ENCODE results near the gene TNPO3.
"Not testable (repeated sequence)": the region's sequence is repeated elsewhere in the genome, so short reads cannot be mapped to it uniquely, and the experiment has no call there.

TNPO3 gene

GRCh38 chr7:129055861-129056464 is 1.1 kb upstream of the TNPO3 start:
- in situ Hi-C loops (cut with MboI; ENCODE audit: low sequenced_read_pairs, unreplicated experiment), result no loop called here
- no peak for DNase-seq (ENCODE audit: low spot score)
- no peak for TF ChIP-seq CTCF (IDR thresholded peaks at IDR 0.05; ENCODE audit: borderline replicate concordance, control extremely low read depth, extremely low read depth, insufficient read depth, missing control alignments)

- TF ChIP-seq CTCF (IDR thresholded peaks at IDR 0.05; ENCODE audit: borderline replicate concordance, control extremely low read depth, extremely low read depth, insufficient read depth, missing control alignments), result no peak
- in situ Hi-C loops (cut with MboI; ENCODE audit: low sequenced_read_pairs, unreplicated experiment), result no loop called here
- no peak for DNase-seq (ENCODE audit: low spot score)
Measured at GRCh38 chr7:129055294-129055816, 444 bp upstream of the TNPO3 start.

GRCh38 chr7:129053938-129054437 is 923 bp downstream of the TNPO3 start:
- DNase-seq (ENCODE audit: low spot score), result no peak
- TF ChIP-seq CTCF (IDR thresholded peaks at IDR 0.05; ENCODE audit: borderline replicate concordance, control extremely low read depth, extremely low read depth, insufficient read depth, missing control alignments), result no peak
- in situ Hi-C loops (cut with MboI; ENCODE audit: low sequenced_read_pairs, unreplicated experiment), result no loop called here

GRCh38 chr7:129052441-129052840 is 2.5 kb downstream of the TNPO3 start:
- in situ Hi-C loops (cut with MboI; ENCODE audit: low sequenced_read_pairs, unreplicated experiment), result no loop called here
- no peak for DNase-seq (ENCODE audit: low spot score)
- no peak for TF ChIP-seq CTCF (IDR thresholded peaks at IDR 0.05; ENCODE audit: borderline replicate concordance, control extremely low read depth, extremely low read depth, insufficient read depth, missing control alignments)

- in situ Hi-C loops (cut with MboI; ENCODE audit: low sequenced_read_pairs, unreplicated experiment); DNase-seq (ENCODE audit: low spot score): not testable (repeated sequence)
Measured at GRCh38 chr7:129051459-129051858, 3.5 kb downstream of the TNPO3 start.

GRCh38 chr7:129047761-129048160 is 7.2 kb downstream of the TNPO3 start:
- in situ Hi-C loops (cut with MboI; ENCODE audit: low sequenced_read_pairs, unreplicated experiment), result no loop called here
- no peak for TF ChIP-seq CTCF (IDR thresholded peaks at IDR 0.05; ENCODE audit: borderline replicate concordance, control extremely low read depth, extremely low read depth, insufficient read depth, missing control alignments)
- no peak for DNase-seq (ENCODE audit: low spot score)

GRCh38 chr7:129045682-129046081 is 9.2 kb downstream of the TNPO3 start:
- TF ChIP-seq CTCF (IDR thresholded peaks at IDR 0.05; ENCODE audit: borderline replicate concordance, control extremely low read depth, extremely low read depth, insufficient read depth, missing control alignments), result no peak
- in situ Hi-C loops (cut with MboI; ENCODE audit: low sequenced_read_pairs, unreplicated experiment), result no loop called here
- DNase-seq (ENCODE audit: low spot score), result no peak

Data from GM13976 (cell line).